ENCODE measurements around the gene RAD9B. TPM values are rescaled to one million over a fixed set of nuclear protein-coding genes. Genes with fewer than 3 reads are reported as not detected.
"Not testable (repeated sequence)": the region's sequence is repeated elsewhere in the genome, so short reads cannot be mapped to it uniquely, and the experiment has no call there.

The RAD9B gene
- total and polyA plus RNA-seq, 9 of the 15 experiments (the other 6 are each of a cell fraction or from before 2014, with no cell fraction given): 0.05 to 0.83 (median 0.32) TPM

DNA sequence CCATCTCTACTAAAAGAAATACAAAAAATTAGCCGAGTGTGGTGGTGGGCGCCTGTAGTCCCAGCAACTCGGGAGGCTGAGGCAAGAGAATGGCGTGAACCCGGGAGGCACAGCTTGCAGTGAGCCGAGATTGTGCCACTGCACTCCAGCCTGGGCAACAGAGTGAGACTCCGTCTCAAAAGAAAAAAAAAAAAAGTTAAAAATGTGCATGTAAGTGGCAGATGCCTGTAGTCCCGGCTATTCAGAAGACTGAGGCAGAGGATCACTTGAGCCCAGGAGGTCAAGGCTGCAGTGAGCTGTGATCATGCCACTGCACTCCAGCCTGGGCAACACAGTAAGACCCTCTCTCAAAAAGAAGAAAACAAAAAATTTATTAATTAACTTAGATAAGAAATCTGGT, 15.9 kb downstream of the RAD9B start:
- H3K4me2 ChIP-seq (ENCODE audit: insufficient read depth, low read length); H3K9me1 ChIP-seq (ENCODE audit: control insufficient read depth, insufficient read depth, low read length); H3K27ac ChIP-seq (ENCODE audit: extremely low read depth, low read depth, low read length); FAIRE-seq; intact Hi-C loops (cut with micrococcal nuclease); H3K9ac ChIP-seq (ENCODE audit: insufficient read depth in 1 of 2, low read depth in 2 of 2, low read length in 2 of 2); H4K20me1 ChIP-seq (replicated peaks; ENCODE audit: control insufficient read depth, insufficient read depth, low read length); BruUV-seq (replicated peaks); H3K4me3 ChIP-seq; H3K79me2 ChIP-seq (ENCODE audit: control insufficient read depth, insufficient read depth, low read length); H2AFZ ChIP-seq (ENCODE audit: low read depth, low read length); H3K9me3 ChIP-seq (replicated peaks; ENCODE audit: control insufficient read depth, insufficient read depth, low read depth, low read length); in situ Hi-C loops (cut with MboI); H3K27me3 ChIP-seq (ENCODE audit: control insufficient read depth in 2 of 2, insufficient read depth in 2 of 2, low read length in 2 of 2); H3K4me1 ChIP-seq (replicated peaks in 1 of 2; ENCODE audit: control insufficient read depth in 2 of 2, insufficient read depth in 2 of 2, low read length in 2 of 2); H3K36me3 ChIP-seq (ENCODE audit: control insufficient read depth, insufficient read depth, low read length); ATAC-seq; POLR2A ChIA-PET; DNase-seq (ENCODE audit: extremely low read depth in 1 of 4, low spot score in 3 of 4); CTCF ChIA-PET (ENCODE audit: low intra/inter-chr PET ratio): not testable (repeated sequence)
- peak; percentile 42; the same call in 1 of the 2 replicates for TF ChIP-seq BCOR (IDR thresholded peaks at IDR 0.05)
- TF ChIP-seq ZNF121 (CRISPR knock-in tag; conservative IDR thresholded peaks at IDR 0.05): peak; percentile 43; the same call in 1 of the 2 replicates
- WGBS (ENCODE audit: insufficient coverage, low coverage, missing lambda C conversion rate): 44% methylated on average over 5 of the region's 8 CpGs

DNA sequence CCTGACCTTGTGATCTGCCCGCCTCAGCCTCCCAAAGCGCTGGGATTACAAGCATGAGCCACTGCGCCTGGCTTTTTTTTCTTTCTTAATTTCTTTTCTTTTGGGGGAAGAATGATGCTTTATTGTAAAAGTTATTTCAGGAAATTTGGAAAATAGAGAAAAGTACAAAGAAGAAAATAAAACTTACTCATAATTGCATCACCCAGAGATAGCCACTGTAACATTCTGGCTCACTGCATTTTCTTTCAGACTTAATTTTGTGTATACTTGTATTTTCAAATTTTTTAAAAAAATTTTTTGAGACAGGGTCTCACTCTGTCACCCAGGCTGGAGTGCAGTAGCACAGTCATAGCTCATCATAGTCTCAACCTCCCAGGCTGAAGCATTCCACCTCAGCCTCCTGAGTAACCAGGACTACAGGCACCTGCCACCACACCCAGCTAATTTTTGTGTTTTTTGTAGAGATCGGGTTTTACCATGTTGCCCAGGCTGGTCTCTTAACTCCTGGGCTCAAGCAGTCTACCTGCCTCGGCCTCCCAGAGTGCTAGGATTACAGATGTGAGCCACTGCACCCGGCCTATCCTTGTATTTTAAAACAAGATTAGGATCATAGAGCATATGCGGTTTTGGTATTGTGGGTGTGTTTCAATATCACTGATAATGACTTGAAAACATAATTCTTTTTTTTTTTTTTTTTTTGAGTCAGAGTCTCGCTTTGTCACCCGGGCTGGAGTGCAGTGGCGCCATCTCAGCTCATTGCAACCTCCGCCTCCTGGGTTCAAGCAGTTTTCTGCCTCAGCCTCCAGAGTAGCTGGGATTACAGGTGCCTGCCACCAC, 19.0 kb downstream of the RAD9B start:
- H4K20me1 ChIP-seq (replicated peaks; ENCODE audit: control insufficient read depth, insufficient read depth, low read length); H3K4me2 ChIP-seq (ENCODE audit: insufficient read depth, low read length); H3K79me2 ChIP-seq (ENCODE audit: control insufficient read depth, insufficient read depth, low read length); H3K27me3 ChIP-seq (ENCODE audit: control insufficient read depth in 2 of 2, insufficient read depth in 2 of 2, low read length in 2 of 2); DNase-seq (ENCODE audit: extremely low read depth in 1 of 4, low spot score in 3 of 4); H3K9ac ChIP-seq (ENCODE audit: insufficient read depth in 1 of 2, low read depth in 2 of 2, low read length in 2 of 2); intact Hi-C loops (cut with micrococcal nuclease); CTCF ChIA-PET (ENCODE audit: low intra/inter-chr PET ratio); H3K4me1 ChIP-seq (replicated peaks in 1 of 2; ENCODE audit: control insufficient read depth in 2 of 2, insufficient read depth in 2 of 2, low read length in 2 of 2); BruUV-seq (replicated peaks); H3K9me3 ChIP-seq (replicated peaks; ENCODE audit: control insufficient read depth, insufficient read depth, low read depth, low read length); H3K27ac ChIP-seq (ENCODE audit: extremely low read depth, low read depth, low read length); H3K9me1 ChIP-seq (ENCODE audit: control insufficient read depth, insufficient read depth, low read length); H3K4me3 ChIP-seq; FAIRE-seq; in situ Hi-C loops (cut with MboI); H3K36me3 ChIP-seq (ENCODE audit: control insufficient read depth, insufficient read depth, low read length); POLR2A ChIA-PET; TF ChIP-seq CEBPG (CRISPR knock-in tag; IDR thresholded peaks at IDR 0.05): not testable (repeated sequence)
- peak; percentile 81 for ATAC-seq
- 26% methylated on average over 8 of the region's 11 CpGs for WGBS (ENCODE audit: insufficient coverage, low coverage, missing lambda C conversion rate)
- peak overlapping the region; percentile 44; the same call in 1 of the 2 replicates for H2AFZ ChIP-seq (ENCODE audit: low read depth, low read length)
- TF ChIP-seq MEIS2 (IDR thresholded peaks at IDR 0.05; ENCODE audit: partially characterized antibody) (peak; percentile 15), KLF1 (tag; IDR thresholded peaks at IDR 0.05) (0 out of 2 replicates have a peak, but pooled peaks have one; percentile 32), RHOXF2B (CRISPR knock-in tag; conservative IDR thresholded peaks at IDR 0.05) (0 out of 2 replicates have a peak, but pooled peaks have one; percentile 5), CEBPG (tag; conservative IDR thresholded peaks at IDR 0.05 in 1 of 2, IDR thresholded peaks at IDR 0.05 in 1 of 2) (peak; percentile 54 to 88), ESRRA (IDR thresholded peaks at IDR 0.05; ENCODE audit: borderline replicate concordance, low read depth) (peak; percentile 29; the same call in 1 of the 2 replicates), RFX1 (IDR thresholded peaks at IDR 0.05) (peak; percentile 25; the same call in 1 of the 2 replicates), ZNF384 (IDR thresholded peaks at IDR 0.05; ENCODE audit: low read depth, low read length) (0 out of 2 replicates have a peak, but pooled peaks have one; percentile 26), SMARCA4 (IDR thresholded peaks at IDR 0.05) (peak; percentile 37; the same call in 1 of the 2 replicates), FOSL1 (tag; conservative IDR thresholded peaks at IDR 0.05) (0 out of 2 replicates have a peak, but pooled peaks have one; percentile 37), TRIM24 (IDR thresholded peaks at IDR 0.05) (peak; percentile 25 to 46; a peak in 2 of 4 replicates), ARID1B (IDR thresholded peaks at IDR 0.05) (0 out of 2 replicates have a peak, but pooled peaks have one; percentile 9)
- TF ChIP-seq, protein P1, sequence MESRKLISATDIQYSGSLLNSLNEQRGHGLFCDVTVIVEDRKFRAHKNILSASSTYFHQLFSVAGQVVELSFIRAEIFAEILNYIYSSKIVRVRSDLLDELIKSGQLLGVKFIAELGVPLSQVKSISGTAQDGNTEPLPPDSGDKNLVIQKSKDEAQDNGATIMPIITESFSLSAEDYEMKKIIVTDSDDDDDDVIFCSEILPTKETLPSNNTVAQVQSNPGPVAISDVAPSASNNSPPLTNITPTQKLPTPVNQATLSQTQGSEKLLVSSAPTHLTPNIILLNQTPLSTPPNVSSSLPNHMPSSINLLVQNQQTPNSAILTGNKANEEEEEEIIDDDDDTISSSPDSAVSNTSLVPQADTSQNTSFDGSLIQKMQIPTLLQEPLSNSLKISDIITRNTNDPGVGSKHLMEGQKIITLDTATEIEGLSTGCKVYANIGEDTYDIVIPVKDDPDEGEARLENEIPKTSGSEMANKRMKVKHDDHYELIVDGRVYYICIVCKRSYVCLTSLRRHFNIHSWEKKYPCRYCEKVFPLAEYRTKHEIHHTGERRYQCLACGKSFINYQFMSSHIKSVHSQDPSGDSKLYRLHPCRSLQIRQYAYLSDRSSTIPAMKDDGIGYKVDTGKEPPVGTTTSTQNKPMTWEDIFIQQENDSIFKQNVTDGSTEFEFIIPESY (CRISPR knock-in tag; IDR thresholded peaks at IDR 0.05): peak; percentile 88

All from K562 (cell line).